Parathyroid adenoma (tissue), 2 donors: ENCODE data around the gene PDCD1.
A peak's percentile ranks its signal among the peaks of the same experiment; 100 is the strongest.
"Not testable (repeated sequence)": the region's sequence is repeated elsewhere in the genome, so short reads cannot be mapped to it uniquely, and the experiment has no call there.

Experiments used
- H2AFZ ChIP-seq: fragments of 300-600 bp; sonication (generic); one replicate; pipeline ENCODE4 v1.7.0; 2017; ENCODE audit warnings: antibody characterized with exemption, mild to moderate bottlenecking
- H3K27ac ChIP-seq: fragments of 300-600 bp; sonication (generic); one replicate; pipeline ENCODE4 v1.7.0; 2017
- H3K27me3 ChIP-seq: fragments of 300-600 bp; sonication (generic); one replicate; pipeline ENCODE4 v1.7.0; 2017; ENCODE audit warnings: low read length; ENCODE audit not compliant: control insufficient read depth, insufficient read depth
- H3K36me3 ChIP-seq: fragments of 300-600 bp; sonication (generic); one replicate; pipeline ENCODE4 v1.7.0; 2017; ENCODE audit warnings: low read length; ENCODE audit not compliant: control insufficient read depth, insufficient read depth
- H3K4me1 ChIP-seq: fragments of 300-600 bp; sonication (generic); one replicate; pipeline ENCODE4 v1.7.0; 2017; ENCODE audit warnings: control low read depth
- H3K4me2 ChIP-seq: fragments of 300-600 bp; sonication (generic); one replicate; pipeline ENCODE4 v1.7.0; 2017; ENCODE audit warnings: low read length
- H3K4me3 ChIP-seq: fragments of 300-600 bp; sonication (generic); one replicate; pipeline ENCODE4 v1.7.0; 2017; ENCODE audit warnings: low read depth, low read length
- H3K79me2 ChIP-seq: fragments of 300-600 bp; sonication (generic); one replicate; pipeline ENCODE4 v1.7.0; 2017; ENCODE audit warnings: control low read depth
- H3K9ac ChIP-seq: fragments of 300-600 bp; sonication (generic); one replicate; pipeline ENCODE4 v1.7.0; 2017; ENCODE audit warnings: mild to moderate bottlenecking
- H3K9me3 ChIP-seq: fragments of 300-600 bp; sonication (generic); one replicate; pipeline ENCODE4 v1.7.0; 2017; ENCODE audit warnings: low read length; ENCODE audit not compliant: control insufficient read depth
- CTCF ChIP-seq: fragments of 300-600 bp; sonication (generic); IDR thresholded peaks from one replicate; pipeline ENCODE4 v1.7.0; 2017; ENCODE audit warnings: antibody characterized with exemption, mild to moderate bottlenecking
- donor health status: primary hyperparathyroidism.

The PDCD1 gene

GRCh38 chr2:241858206-241859016 lies at the start of gene PDCD1:
PDCD1 (minus strand) TSS chr2:241858894; CDS start chr2:241858838, 56 bp downstream.
- Histone ChIP-seq H3K79me2 (no peaks in the 10 kb centered on the region), H3K36me3 (no peaks in the 10 kb centered on the region), H3K9ac (no peak within 1 kb of the TSS), H2AFZ (peak within 1 kb of the TSS; percentile 69), H3K9me3 (no peaks in the 10 kb centered on the region), H3K4me2 (peak within 1 kb of the TSS; percentile 47), H3K27me3 (no peaks in the 10 kb centered on the region), H3K27ac (peak within 1 kb of the TSS; percentile 11), H3K4me1 (peaks cover 7% of the 10 kb centered on the region), H3K4me3 (no peak within 1 kb of the TSS)
- TF ChIP-seq CTCF, result no peak

GRCh38 chr2:241907831-241908230 lies 49.1 kb upstream of the PDCD1 start:
- not testable (repeated sequence) for H3K4me2 ChIP-seq, H3K79me2 ChIP-seq, H3K4me1 ChIP-seq, H3K27ac ChIP-seq, H3K4me3 ChIP-seq, H2AFZ ChIP-seq, H3K9ac ChIP-seq, H3K36me3 ChIP-seq, H3K9me3 ChIP-seq, H3K27me3 ChIP-seq

- Histone ChIP-seq H2AFZ (no peak overlapping the region), H3K79me2 (no peaks in the 10 kb centered on the region), H3K27me3 (no peaks in the 10 kb centered on the region), H3K4me3 (no peak overlapping the region), H3K36me3 (no peaks in the 10 kb centered on the region), H3K9me3 (no peaks in the 10 kb centered on the region), H3K27ac (no peak overlapping the region), H3K4me2 (no peak overlapping the region), H3K9ac (no peak overlapping the region), H3K4me1 (no peaks in the 10 kb centered on the region)
- TF ChIP-seq CTCF, result no peak
These were observed 48.3 kb upstream of the PDCD1 start for GRCh38 chr2:241906826-241907570.

- H2AFZ ChIP-seq, H3K27ac ChIP-seq, H3K27me3 ChIP-seq, H3K4me2 ChIP-seq, H3K36me3 ChIP-seq, H3K79me2 ChIP-seq, H3K4me3 ChIP-seq, H3K9me3 ChIP-seq, H3K9ac ChIP-seq, H3K4me1 ChIP-seq: not testable (repeated sequence)
These were observed 47.7 kb upstream of the PDCD1 start for GRCh38 chr2:241906378-241906770.

- no peak for TF ChIP-seq CTCF
- H3K27me3 ChIP-seq, result no peaks in the 10 kb centered on the region
- no peaks in the 10 kb centered on the region for H3K9me3 ChIP-seq
- H3K4me1 ChIP-seq, result peaks cover 2% of the 10 kb centered on the region
- H3K4me2 ChIP-seq, result no peak overlapping the region
- H2AFZ ChIP-seq, result no peak overlapping the region
- H3K4me3 ChIP-seq, result no peak overlapping the region
- no peaks in the 10 kb centered on the region for H3K36me3 ChIP-seq
- no peak overlapping the region for H3K9ac ChIP-seq
- no peaks in the 10 kb centered on the region for H3K79me2 ChIP-seq
- H3K27ac ChIP-seq, result no peak overlapping the region
These were observed 47.2 kb upstream of the PDCD1 start for GRCh38 chr2:241905716-241906377.
